ENCODE measurements around the gene VIM.

GRCh38 chr10:17229717-17229966 lies 1.6 kb downstream of the VIM start:
- TF ChIP-seq CTCF (IDR thresholded peaks at IDR 0.05) (no peak), POLR2A (IDR thresholded peaks at IDR 0.05) (no peak), POLR2AphosphoS5 (IDR thresholded peaks at IDR 0.05) (no peak), EP300 (IDR thresholded peaks at IDR 0.05) (no peak)

Measured in suprapubic skin (tissue), 4 donors.